HUES64 (cell line): ENCODE results near the gene FARS2.

Experiments used
- H3K27ac ChIP-seq: 2 replicates; pipeline ENCODE4 v1.7.0; 2013; ENCODE audit warnings: low read depth, low read length, inconsistent platforms
- H3K27me3 ChIP-seq: 2 replicates; pipeline ENCODE4 v1.6.1; 2013; ENCODE audit warnings: mild to moderate bottlenecking, low read length; ENCODE audit not compliant: insufficient read depth
- H3K36me3 ChIP-seq: 2 replicates; pipeline ENCODE4 v1.6.1; 2013; ENCODE audit warnings: mild to moderate bottlenecking, low read length; ENCODE audit not compliant: insufficient read depth
- H3K4me1 ChIP-seq: 2 replicates; pipeline ENCODE4 v1.6.1; 2013; ENCODE audit warnings: mild to moderate bottlenecking, low read length, moderate library complexity; ENCODE audit not compliant: insufficient read depth
- H3K4me3 ChIP-seq: 2 replicates; pipeline ENCODE4 v1.5.1; 2013; ENCODE audit warnings: mild to moderate bottlenecking, low read length, moderate library complexity
- H3K9ac ChIP-seq: 2 replicates; pipeline ENCODE4 v1.6.1; 2013; ENCODE audit warnings: mild to moderate bottlenecking, low read depth, low read length
- H3K9me3 ChIP-seq: 2 replicates; pipeline ENCODE4 v1.6.1; 2013; ENCODE audit warnings: low read depth, low read length; ENCODE audit not compliant: insufficient read depth
- WGBS: fragments of 150-250, 120-280 bp; methylation state at CpG from one replicate; pipeline ENCODE4 v1.1.7; 2013; ENCODE audit warnings: missing lambda C conversion rate; 5-methylcytosine and 5-hydroxymethylcytosine counted together

FARS2 gene

GRCh38 chr6:5736016-5736738 lies 474.9 kb downstream of the FARS2 start:
- H3K36me3 ChIP-seq = no peaks in the 10 kb centered on the region
- no peaks in the 10 kb centered on the region for H3K4me1 ChIP-seq
- H3K27me3 ChIP-seq = no peaks in the 10 kb centered on the region
- H3K9ac ChIP-seq = no peak overlapping the region
- H3K4me3 ChIP-seq = no peak overlapping the region
- WGBS = 92% methylated on average over 5 of the region's 5 CpGs
- no peak overlapping the region for H3K27ac ChIP-seq
- no peaks in the 10 kb centered on the region for H3K9me3 ChIP-seq

GRCh38 chr6:5737460-5737859 lies 476.1 kb downstream of the FARS2 start:
- Histone ChIP-seq H3K4me1 (no peaks in the 10 kb centered on the region), H3K27me3 (no peaks in the 10 kb centered on the region), H3K9me3 (no peaks in the 10 kb centered on the region), H3K36me3 (no peaks in the 10 kb centered on the region), H3K9ac (no peak overlapping the region), H3K4me3 (no peak overlapping the region), H3K27ac (no peak overlapping the region)
- WGBS = 98% methylated on average over 4 of the region's 4 CpGs

DNA sequence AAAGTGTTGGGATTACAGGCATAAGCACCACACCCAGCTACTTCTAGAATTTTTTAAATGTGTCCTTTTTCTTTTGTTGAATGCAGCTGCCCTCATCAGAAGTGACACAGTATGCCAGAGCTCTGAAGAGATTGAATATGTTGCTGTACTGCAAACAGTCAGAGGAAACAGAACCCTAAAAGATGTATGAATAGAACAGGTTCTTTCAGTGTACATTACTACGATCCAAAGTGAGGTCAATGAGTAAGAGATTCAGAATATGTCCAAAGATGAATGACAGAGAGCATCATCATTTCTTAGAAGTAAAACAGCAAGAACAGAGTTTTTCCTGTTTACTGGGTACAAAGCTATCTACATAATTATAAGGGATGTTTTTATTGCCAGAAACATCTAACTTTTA lies 476.9 kb downstream of the FARS2 start:
- 100% methylated on average over 1 of the region's 1 CpG for WGBS
- H3K27ac ChIP-seq = no peak overlapping the region
- H3K36me3 ChIP-seq = no peaks in the 10 kb centered on the region
- H3K9ac ChIP-seq = no peak overlapping the region
- H3K4me1 ChIP-seq = 0 out of 2 replicates have a peak, but pooled peaks cover 6% of the 10 kb centered on the region
- no peak overlapping the region for H3K4me3 ChIP-seq
- no peaks in the 10 kb centered on the region for H3K27me3 ChIP-seq
- H3K9me3 ChIP-seq = no peaks in the 10 kb centered on the region

GRCh38 chr6:5744497-5744896 lies 483.2 kb downstream of the FARS2 start:
- H3K9ac ChIP-seq = no peak overlapping the region
- no peaks in the 10 kb centered on the region for H3K9me3 ChIP-seq
- no peaks in the 10 kb centered on the region for H3K36me3 ChIP-seq
- no peaks in the 10 kb centered on the region for H3K27me3 ChIP-seq
- H3K27ac ChIP-seq = no peak overlapping the region
- 0 out of 2 replicates have a peak, but pooled peaks cover 6% of the 10 kb centered on the region for H3K4me1 ChIP-seq
- no peak overlapping the region for H3K4me3 ChIP-seq
- 97% methylated on average over 5 of the region's 5 CpGs for WGBS

GRCh38 chr6:5745081-5745480 lies 483.8 kb downstream of the FARS2 start:
- Histone ChIP-seq H3K27me3 (no peaks in the 10 kb centered on the region), H3K27ac (no peak overlapping the region), H3K9me3 (no peaks in the 10 kb centered on the region), H3K4me3 (no peak overlapping the region), H3K36me3 (no peaks in the 10 kb centered on the region), H3K4me1 (0 out of 2 replicates have a peak, but pooled peaks cover 6% of the 10 kb centered on the region), H3K9ac (no peak overlapping the region)
- WGBS = 94% methylated on average over 2 of the region's 2 CpGs

DNA sequence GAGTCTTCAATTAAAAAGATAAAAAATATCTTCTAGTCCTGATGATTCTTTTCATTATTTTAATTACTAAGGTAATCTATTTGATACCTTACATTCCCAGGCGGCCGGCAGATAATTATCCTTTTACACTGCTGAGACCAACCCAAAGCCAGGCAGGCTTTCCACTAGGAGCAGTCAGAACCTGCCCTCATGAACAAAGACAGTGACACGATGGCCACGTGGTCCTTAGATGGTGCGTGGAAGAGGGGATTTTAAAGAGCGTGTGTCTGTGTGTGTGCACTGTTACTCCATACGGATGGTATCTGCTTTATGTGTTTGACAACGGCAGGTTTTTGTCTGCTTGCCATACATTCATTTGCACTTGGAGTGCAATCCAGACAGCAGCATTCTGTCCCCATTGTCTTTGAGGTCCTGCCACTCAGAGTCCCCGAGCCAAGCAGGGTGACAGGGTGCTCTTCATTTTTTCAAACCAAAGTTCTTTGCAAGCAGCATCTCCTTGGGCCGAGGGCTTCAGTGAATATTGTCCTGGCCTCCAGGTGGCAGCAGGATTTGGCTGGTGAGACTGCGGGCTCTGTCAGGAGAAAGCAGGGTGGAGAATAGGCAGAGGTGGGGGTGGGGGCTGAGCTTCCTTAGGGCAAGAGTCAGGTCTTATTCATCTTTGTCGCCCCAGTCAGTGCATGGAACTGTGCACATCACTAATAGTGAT lies 484.9 kb downstream of the FARS2 start:
- WGBS = 79% methylated on average over 11 of the region's 12 CpGs
- no peaks in the 10 kb centered on the region for H3K9me3 ChIP-seq
- no peaks in the 10 kb centered on the region for H3K27me3 ChIP-seq
- H3K27ac ChIP-seq = no peak overlapping the region
- 0 out of 2 replicates have a peak, but pooled peaks cover 6% of the 10 kb centered on the region for H3K4me1 ChIP-seq
- no peaks in the 10 kb centered on the region for H3K36me3 ChIP-seq
- H3K9ac ChIP-seq = no peak overlapping the region
- H3K4me3 ChIP-seq = no peak overlapping the region

DNA sequence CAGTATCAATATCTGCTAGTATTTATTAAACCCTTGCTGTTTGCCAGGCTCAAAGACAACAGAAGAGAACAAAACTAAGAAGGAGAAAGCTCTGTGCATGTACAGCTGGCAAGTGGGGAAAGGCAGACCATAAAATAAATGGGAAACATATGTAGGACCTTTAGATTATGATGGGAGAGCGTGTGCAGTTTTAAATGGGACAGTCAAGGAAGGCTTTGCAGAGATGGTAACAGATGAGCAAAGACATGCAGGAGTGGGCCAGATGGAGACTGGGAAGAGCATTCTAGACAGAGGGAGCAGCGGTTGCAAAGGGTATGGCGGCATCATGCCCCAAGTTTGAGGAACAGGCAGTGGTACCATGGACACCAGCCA lies 485.4 kb downstream of the FARS2 start:
- WGBS = 91% methylated on average over 3 of the region's 3 CpGs
- Histone ChIP-seq H3K27me3 (no peaks in the 10 kb centered on the region), H3K9me3 (no peaks in the 10 kb centered on the region), H3K9ac (no peak overlapping the region), H3K36me3 (no peaks in the 10 kb centered on the region), H3K4me3 (no peak overlapping the region), H3K4me1 (peaks cover 11% of the 10 kb centered on the region), H3K27ac (no peak overlapping the region)

DNA sequence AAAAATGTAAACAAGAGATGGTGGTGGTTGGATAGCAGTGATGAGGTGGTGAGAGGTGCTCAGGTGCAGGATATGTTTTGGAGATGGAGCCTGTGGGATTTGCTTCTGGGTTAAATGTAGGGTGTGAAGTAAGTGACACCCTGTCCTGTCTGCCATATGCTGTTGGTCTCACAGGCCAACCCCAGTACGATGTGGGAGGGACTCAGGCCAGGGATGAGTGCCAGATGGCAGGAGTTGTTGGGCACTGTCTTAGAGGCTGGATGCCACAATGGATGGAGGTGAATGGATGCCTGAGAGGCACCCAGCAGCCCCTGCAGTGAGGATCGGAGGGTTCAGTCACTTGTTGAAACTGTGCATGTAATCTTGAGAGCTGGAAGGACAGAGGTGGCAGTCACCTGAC lies 486.1 kb downstream of the FARS2 start:
- WGBS = 95% methylated on average over 2 of the region's 2 CpGs
- H3K27me3 ChIP-seq = no peaks in the 10 kb centered on the region
- no peaks in the 10 kb centered on the region for H3K36me3 ChIP-seq
- no peak overlapping the region for H3K9ac ChIP-seq
- H3K4me3 ChIP-seq = no peak overlapping the region
- H3K27ac ChIP-seq = no peak overlapping the region
- H3K9me3 ChIP-seq = no peaks in the 10 kb centered on the region
- H3K4me1 ChIP-seq = peaks cover 17% of the 10 kb centered on the region

GRCh38 chr6:5749016-5749650 lies 487.8 kb downstream of the FARS2 start:
- Histone ChIP-seq H3K4me1 (peaks cover 16% of the 10 kb centered on the region), H3K9me3 (peaks cover 2% of the 10 kb centered on the region), H3K4me3 (no peak overlapping the region), H3K27me3 (no peaks in the 10 kb centered on the region), H3K9ac (no peak overlapping the region), H3K27ac (no peak overlapping the region), H3K36me3 (no peaks in the 10 kb centered on the region)
- WGBS = 93% methylated on average over 6 of the region's 6 CpGs

DNA sequence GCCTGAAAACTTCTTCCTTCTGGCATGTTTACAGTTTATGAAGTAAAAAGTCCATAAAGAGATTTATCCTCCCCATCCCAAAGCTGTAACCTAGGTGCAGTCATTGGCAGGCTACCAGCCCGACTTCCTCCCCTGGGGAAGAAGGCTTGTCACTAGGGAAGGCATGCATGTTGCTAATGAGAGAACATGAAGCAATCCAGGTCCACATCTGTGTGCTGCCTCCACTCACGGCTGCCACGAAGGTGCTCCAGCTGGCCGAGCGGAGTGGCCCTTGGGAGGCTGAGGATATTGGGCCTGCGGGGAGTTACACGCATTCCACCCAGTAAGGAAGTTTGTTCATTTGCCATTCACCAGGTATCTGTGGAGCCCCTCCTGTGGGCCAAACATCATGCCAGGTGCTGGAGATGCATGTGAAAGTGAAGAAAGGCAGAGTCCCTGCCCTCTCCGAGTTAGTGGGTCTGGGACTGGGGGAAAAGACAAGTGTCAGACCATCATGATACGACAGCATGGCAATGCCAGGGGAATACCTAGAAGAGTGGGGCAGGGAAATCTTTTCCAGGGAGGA lies 488.4 kb downstream of the FARS2 start:
- Histone ChIP-seq H3K9ac (no peak overlapping the region), H3K9me3 (peaks cover 8% of the 10 kb centered on the region), H3K4me3 (no peak overlapping the region), H3K27ac (no peak overlapping the region), H3K4me1 (peaks cover 16% of the 10 kb centered on the region), H3K36me3 (no peaks in the 10 kb centered on the region), H3K27me3 (no peaks in the 10 kb centered on the region)
- WGBS = 96% methylated on average over 9 of the region's 9 CpGs
